HepG2 (cell line): ENCODE measurements around the gene MCRIP2. TPM values are rescaled to one million over a fixed set of nuclear protein-coding genes. Genes with fewer than 3 reads are reported as not detected.

Experiments
- ARID2 ChIP-seq: sonication (generic); formaldehyde crosslinking; IDR thresholded peaks from 2 replicates; pipeline ENCODE4 v1.8.1; 2022; ENCODE audit warnings: mild to moderate bottlenecking, missing genetic modification reagents, borderline replicate concordance
- BCL6 ChIP-seq: IDR thresholded peaks from 2 replicates; pipeline ENCODE4 v1.6.1; 2016; ENCODE audit warnings: missing genetic modification reagents, missing compliant biosample characterization
- DPF2 ChIP-seq: sonication (generic); formaldehyde crosslinking; IDR thresholded peaks from 2 replicates; pipeline ENCODE4 v1.4.0; 2020; ENCODE audit warnings: mild to moderate bottlenecking, low read depth, missing genetic modification reagents, borderline replicate concordance
- GATA4 ChIP-seq: sonication (generic); IDR thresholded peaks from 2 replicates; pipeline ENCODE4 v1.6.1; 2016; ENCODE audit warnings: antibody characterized with exemption, low read depth, borderline replicate concordance
- KLF16 ChIP-seq, 2 experiments: sonication (generic) in 1 of 2; formaldehyde crosslinking in 1 of 2; IDR thresholded peaks; 2 replicates each; pipeline versions ENCODE4 v1.6.1 to v1.8.0; 2016 to 2023; ENCODE audit warnings: missing genetic modification reagents in 2 of 2, missing compliant biosample characterization in 1 of 2
- SOX6 ChIP-seq, 2 experiments: fragments of 450-650 bp in 1 of 2; sonication (generic) in 1 of 2; formaldehyde crosslinking in 1 of 2; IDR thresholded peaks; 2 replicates each; pipeline versions ENCODE4 v1.4.0 to v1.6.1; 2017 to 2020; ENCODE audit warnings: antibody characterized with exemption in 1 of 2, mild to moderate bottlenecking in 1 of 2, missing genetic modification reagents in 1 of 2
- WIZ ChIP-seq: sonication (generic); formaldehyde crosslinking; IDR thresholded peaks from 2 replicates; pipeline ENCODE4 v1.5.1; 2020; ENCODE audit warnings: mild to moderate bottlenecking, missing genetic modification reagents
- ZNF180 ChIP-seq: sonication (generic); formaldehyde crosslinking; IDR thresholded peaks from 2 replicates; pipeline ENCODE4 v1.4.0; 2020; ENCODE audit warnings: low read depth, missing genetic modification reagents, borderline replicate concordance
- ZNF430 ChIP-seq: sonication (generic); formaldehyde crosslinking; IDR thresholded peaks from 2 replicates; pipeline ENCODE4 v1.9.0; 2021; ENCODE audit warnings: mild to moderate bottlenecking, missing genetic modification reagents
- ZNF570 ChIP-seq: sonication (generic); formaldehyde crosslinking; IDR thresholded peaks from 2 replicates; pipeline ENCODE4 v1.4.0; 2020; ENCODE audit warnings: mild to moderate bottlenecking, missing genetic modification reagents, borderline replicate concordance
- ZNF614 ChIP-seq: IDR thresholded peaks from 2 replicates; pipeline ENCODE4 v1.6.1; 2018; ENCODE audit warnings: missing biosample characterization, missing genetic modification reagents, inconsistent platforms, borderline replicate concordance
- ZNF660 ChIP-seq: sonication (generic); formaldehyde crosslinking; IDR thresholded peaks from 2 replicates; pipeline ENCODE4 v1.5.1; 2020; ENCODE audit warnings: mild to moderate bottlenecking, low read depth, missing genetic modification reagents, borderline replicate concordance
- ZNF747 ChIP-seq: sonication (generic); formaldehyde crosslinking; IDR thresholded peaks from 2 replicates; pipeline ENCODE4 v1.8.1; 2023; ENCODE audit warnings: missing genetic modification reagents, mild to moderate bottlenecking, borderline replicate concordance
- ZSCAN12 ChIP-seq: sonication (generic); formaldehyde crosslinking; IDR thresholded peaks from 2 replicates; pipeline ENCODE4 v1.9.0; 2021; ENCODE audit warnings: mild to moderate bottlenecking, missing genetic modification reagents
- ZSCAN22 ChIP-seq: sonication (generic); formaldehyde crosslinking; IDR thresholded peaks from 2 replicates; pipeline ENCODE4 v1.4.0; 2020; ENCODE audit warnings: mild to moderate bottlenecking, missing genetic modification reagents
- polyA plus RNA-seq, 8 experiments: library from polyadenylated mRNA; depleted of rRNA in 3 of 8; stranded (reverse) in 7 of 8; unstranded in 1 of 8; fragments of >200 nt; fragmentation: Illumina TruSeq in 4 of 8; extraction: Trizol in 4 of 8; gene quantifications; 2 replicates each; pipeline versions ENCODE4 v1.2.1 to v1.2.3, GENCODE V29; 2011 to 2016; ENCODE audit warnings: low read depth in 4 of 8, missing spikeins in 1 of 8, mixed read lengths in 1 of 8; ENCODE audit not compliant: insufficient read depth in 1 of 8
- total RNA-seq, 5 experiments: library from RNA; depleted of rRNA; stranded (reverse); fragments of >200 nt; fragmentation: Illumina TruSeq; extraction: Trizol; gene quantifications; 2 replicates each; pipeline ENCODE4 v1.2.3, GENCODE V29; 2016; ENCODE audit warnings: low read depth in 1 of 5
- TF ChIP-seq, protein P1 (sequence below): IDR thresholded peaks from 2 replicates; pipeline ENCODE4 v1.6.1; 2012; ENCODE audit warnings: low read length, improper control_type of control experiment
- TF ChIP-seq, protein P2 (sequence below): sonication (generic); formaldehyde crosslinking; IDR thresholded peaks from 2 replicates; pipeline ENCODE4 v1.5.1; 2020; ENCODE audit warnings: mild to moderate bottlenecking, moderate library complexity, missing genetic modification reagents
- TF ChIP-seq, protein P3 (sequence below): fragments of 450-650 bp; IDR thresholded peaks from 2 replicates; pipeline ENCODE4 v1.6.1; 2016
- TF ChIP-seq, protein P4 (sequence below): sonication (generic); formaldehyde crosslinking; IDR thresholded peaks from 2 replicates; pipeline ENCODE4 v1.4.0; 2020; ENCODE audit warnings: missing genetic modification reagents
- TF ChIP-seq, protein P5 (sequence below): sonication (generic); formaldehyde crosslinking; IDR thresholded peaks from 2 replicates; pipeline ENCODE4 v1.4.0; 2020; ENCODE audit warnings: mild to moderate bottlenecking, low read depth, missing genetic modification reagents

Gene MCRIP2
- total and polyA plus RNA-seq, 2 of the 13 experiments (the other 11 are each of a cell fraction or from before 2014, with no cell fraction given): 39.6 to 76.7 TPM

DNA sequence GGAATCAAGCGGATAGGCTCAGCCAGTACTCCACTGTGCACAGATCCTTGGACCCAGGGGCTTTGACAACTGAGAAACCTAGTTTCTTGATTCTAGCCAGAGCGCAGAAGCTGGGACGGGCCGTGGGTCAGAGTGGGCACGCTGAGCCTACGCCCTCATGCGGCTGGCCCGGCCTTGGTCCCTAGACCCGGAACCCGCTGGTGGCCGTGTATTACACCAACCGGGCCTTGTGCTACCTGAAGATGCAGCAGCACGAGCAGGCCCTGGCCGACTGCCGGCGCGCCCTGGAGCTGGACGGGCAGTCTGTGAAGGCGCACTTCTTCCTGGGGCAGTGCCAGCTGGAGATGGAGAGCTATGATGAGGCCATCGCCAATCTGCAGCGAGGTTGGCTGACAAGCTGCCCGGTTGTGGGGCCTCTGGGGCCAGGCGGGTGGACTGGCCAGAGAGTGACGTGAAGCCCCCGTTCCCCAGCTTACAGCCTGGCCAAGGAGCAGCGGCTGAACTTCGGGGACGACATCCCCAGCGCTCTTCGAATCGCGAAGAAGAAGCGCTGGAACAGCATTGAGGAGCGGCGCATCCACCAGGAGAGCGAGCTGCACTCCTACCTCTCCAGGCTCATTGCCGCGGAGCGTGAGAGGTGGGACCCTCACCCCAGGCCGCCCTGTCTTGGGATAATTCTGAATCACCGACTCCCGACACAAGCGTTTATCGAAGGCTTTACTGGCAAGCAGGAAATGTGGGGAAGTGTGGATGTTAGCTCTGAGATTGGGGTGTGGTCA is 39.5 kb downstream of the MCRIP2 start (continued):
- TF ChIP-seq SOX6 (IDR thresholded peaks at IDR 0.05) (no peak), SOX6 (CRISPR knock-in tag; IDR thresholded peaks at IDR 0.05) (no peak), ZSCAN12 (no peak), ZNF660 (CRISPR knock-in tag) (no peak), DPF2 (CRISPR knock-in tag) (no peak), ARID2 (CRISPR knock-in tag) (no peak), ZNF180 (no peak), ZSCAN22 (CRISPR knock-in tag) (no peak), ZNF570 (CRISPR knock-in tag) (no peak), BCL6 (CRISPR knock-in tag) (no peak), GATA4 (no peak), ZNF430 (CRISPR knock-in tag) (no peak), ZNF614 (CRISPR knock-in tag) (no peak), WIZ (no peak), KLF16 (CRISPR knock-in tag; IDR thresholded peaks at IDR 0.05) (peak in 1 of 2 experiments; percentile 26; a peak in 1 of 4 replicates), ZNF747 (CRISPR knock-in tag) (no peak)
- TF ChIP-seq, protein P1, sequence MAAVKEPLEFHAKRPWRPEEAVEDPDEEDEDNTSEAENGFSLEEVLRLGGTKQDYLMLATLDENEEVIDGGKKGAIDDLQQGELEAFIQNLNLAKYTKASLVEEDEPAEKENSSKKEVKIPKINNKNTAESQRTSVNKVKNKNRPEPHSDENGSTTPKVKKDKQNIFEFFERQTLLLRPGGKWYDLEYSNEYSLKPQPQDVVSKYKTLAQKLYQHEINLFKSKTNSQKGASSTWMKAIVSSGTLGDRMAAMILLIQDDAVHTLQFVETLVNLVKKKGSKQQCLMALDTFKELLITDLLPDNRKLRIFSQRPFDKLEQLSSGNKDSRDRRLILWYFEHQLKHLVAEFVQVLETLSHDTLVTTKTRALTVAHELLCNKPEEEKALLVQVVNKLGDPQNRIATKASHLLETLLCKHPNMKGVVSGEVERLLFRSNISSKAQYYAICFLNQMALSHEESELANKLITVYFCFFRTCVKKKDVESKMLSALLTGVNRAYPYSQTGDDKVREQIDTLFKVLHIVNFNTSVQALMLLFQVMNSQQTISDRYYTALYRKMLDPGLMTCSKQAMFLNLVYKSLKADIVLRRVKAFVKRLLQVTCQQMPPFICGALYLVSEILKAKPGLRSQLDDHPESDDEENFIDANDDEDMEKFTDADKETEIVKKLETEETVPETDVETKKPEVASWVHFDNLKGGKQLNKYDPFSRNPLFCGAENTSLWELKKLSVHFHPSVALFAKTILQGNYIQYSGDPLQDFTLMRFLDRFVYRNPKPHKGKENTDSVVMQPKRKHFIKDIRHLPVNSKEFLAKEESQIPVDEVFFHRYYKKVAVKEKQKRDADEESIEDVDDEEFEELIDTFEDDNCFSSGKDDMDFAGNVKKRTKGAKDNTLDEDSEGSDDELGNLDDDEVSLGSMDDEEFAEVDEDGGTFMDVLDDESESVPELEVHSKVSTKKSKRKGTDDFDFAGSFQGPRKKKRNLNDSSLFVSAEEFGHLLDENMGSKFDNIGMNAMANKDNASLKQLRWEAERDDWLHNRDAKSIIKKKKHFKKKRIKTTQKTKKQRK: no peak
- TF ChIP-seq, protein P2, sequence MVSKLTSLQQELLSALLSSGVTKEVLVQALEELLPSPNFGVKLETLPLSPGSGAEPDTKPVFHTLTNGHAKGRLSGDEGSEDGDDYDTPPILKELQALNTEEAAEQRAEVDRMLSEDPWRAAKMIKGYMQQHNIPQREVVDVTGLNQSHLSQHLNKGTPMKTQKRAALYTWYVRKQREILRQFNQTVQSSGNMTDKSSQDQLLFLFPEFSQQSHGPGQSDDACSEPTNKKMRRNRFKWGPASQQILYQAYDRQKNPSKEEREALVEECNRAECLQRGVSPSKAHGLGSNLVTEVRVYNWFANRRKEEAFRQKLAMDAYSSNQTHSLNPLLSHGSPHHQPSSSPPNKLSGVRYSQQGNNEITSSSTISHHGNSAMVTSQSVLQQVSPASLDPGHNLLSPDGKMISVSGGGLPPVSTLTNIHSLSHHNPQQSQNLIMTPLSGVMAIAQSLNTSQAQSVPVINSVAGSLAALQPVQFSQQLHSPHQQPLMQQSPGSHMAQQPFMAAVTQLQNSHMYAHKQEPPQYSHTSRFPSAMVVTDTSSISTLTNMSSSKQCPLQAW (CRISPR knock-in tag): no peak
- TF ChIP-seq, protein P3, sequence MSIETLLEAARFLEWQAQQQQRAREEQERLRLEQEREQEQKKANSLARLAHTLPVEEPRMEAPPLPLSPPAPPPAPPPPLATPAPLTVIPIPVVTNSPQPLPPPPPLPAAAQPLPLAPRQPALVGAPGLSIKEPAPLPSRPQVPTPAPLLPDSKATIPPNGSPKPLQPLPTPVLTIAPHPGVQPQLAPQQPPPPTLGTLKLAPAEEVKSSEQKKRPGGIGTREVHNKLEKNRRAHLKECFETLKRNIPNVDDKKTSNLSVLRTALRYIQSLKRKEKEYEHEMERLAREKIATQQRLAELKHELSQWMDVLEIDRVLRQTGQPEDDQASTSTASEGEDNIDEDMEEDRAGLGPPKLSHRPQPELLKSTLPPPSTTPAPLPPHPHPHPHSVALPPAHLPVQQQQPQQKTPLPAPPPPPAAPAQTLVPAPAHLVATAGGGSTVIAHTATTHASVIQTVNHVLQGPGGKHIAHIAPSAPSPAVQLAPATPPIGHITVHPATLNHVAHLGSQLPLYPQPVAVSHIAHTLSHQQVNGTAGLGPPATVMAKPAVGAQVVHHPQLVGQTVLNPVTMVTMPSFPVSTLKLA: no peak
- TF ChIP-seq, protein P4, sequence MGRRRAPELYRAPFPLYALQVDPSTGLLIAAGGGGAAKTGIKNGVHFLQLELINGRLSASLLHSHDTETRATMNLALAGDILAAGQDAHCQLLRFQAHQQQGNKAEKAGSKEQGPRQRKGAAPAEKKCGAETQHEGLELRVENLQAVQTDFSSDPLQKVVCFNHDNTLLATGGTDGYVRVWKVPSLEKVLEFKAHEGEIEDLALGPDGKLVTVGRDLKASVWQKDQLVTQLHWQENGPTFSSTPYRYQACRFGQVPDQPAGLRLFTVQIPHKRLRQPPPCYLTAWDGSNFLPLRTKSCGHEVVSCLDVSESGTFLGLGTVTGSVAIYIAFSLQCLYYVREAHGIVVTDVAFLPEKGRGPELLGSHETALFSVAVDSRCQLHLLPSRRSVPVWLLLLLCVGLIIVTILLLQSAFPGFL (CRISPR knock-in tag): no peak
- TF ChIP-seq, protein P5, sequence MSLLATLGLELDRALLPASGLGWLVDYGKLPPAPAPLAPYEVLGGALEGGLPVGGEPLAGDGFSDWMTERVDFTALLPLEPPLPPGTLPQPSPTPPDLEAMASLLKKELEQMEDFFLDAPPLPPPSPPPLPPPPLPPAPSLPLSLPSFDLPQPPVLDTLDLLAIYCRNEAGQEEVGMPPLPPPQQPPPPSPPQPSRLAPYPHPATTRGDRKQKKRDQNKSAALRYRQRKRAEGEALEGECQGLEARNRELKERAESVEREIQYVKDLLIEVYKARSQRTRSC (CRISPR knock-in tag): no peak
